Effector memory CD4-positive, alpha-beta T cell (primary cell): ENCODE measurements around the gene BNIP5.

Source experiments
- DNase-seq, 3 donors: peaks; one replicate each; pipeline ENCODE4 v3.0.0-alpha.2; 2020
- H3K27ac ChIP-seq: 2 replicates; pipeline ENCODE4 v1.7.0; 2013; ENCODE audit warnings: mild to moderate bottlenecking, low read length, moderate library complexity; ENCODE audit not compliant: insufficient read depth, poor library complexity, severe bottlenecking
- H3K27me3 ChIP-seq: replicated peaks from 2 replicates; pipeline ENCODE4 v1.7.0; 2013; ENCODE audit warnings: mild to moderate bottlenecking, low read length; ENCODE audit not compliant: insufficient read depth, control insufficient read depth, poor library complexity, severe bottlenecking
- H3K36me3 ChIP-seq: 2 replicates; pipeline ENCODE4 v1.7.0; 2013; ENCODE audit warnings: mild to moderate bottlenecking, low read length, moderate library complexity; ENCODE audit not compliant: control insufficient read depth, insufficient read depth
- H3K4me1 ChIP-seq: 2 replicates; pipeline ENCODE4 v1.7.0; 2013; ENCODE audit warnings: low read length, mild to moderate bottlenecking; ENCODE audit not compliant: control insufficient read depth, insufficient read depth, poor library complexity, severe bottlenecking
- H3K4me3 ChIP-seq: 2 replicates; pipeline ENCODE4 v1.7.0; 2013; ENCODE audit warnings: low read length, low read depth, mild to moderate bottlenecking; ENCODE audit not compliant: insufficient read depth, poor library complexity, severe bottlenecking
- H3K9me3 ChIP-seq: 2 replicates; pipeline ENCODE4 v1.7.0; 2013; ENCODE audit warnings: mild to moderate bottlenecking, low read length, moderate library complexity; ENCODE audit not compliant: control insufficient read depth

Gene BNIP5

DNA sequence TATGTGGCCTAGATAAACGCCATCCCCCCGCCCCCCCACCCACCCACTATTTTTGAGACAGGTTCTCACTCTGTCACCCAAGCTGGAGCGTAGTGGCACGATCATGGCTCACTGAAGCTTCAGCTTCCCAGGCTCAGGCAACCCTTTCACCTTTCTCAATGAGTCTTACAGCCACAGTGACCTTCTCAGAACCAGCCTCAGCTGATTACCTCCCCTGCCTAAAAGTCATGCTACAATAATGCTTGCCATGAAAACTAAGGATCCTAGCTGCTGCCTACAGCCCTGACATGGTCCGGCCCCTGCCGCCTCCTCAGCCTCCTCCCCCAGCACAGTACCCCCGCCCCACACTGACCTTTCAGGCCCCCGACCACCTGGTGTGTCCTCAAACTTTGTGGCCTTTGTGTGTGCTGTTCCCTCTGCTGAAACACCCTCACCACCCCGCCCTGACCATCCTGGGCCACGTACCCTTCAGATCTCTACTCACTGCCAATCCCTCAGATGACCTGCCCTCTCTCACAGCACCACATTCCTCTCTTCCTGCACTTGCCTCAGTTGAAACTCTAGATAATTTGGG lies 35.5 kb downstream of the BNIP5 start:
- Histone ChIP-seq H3K36me3 (no peaks in the 10 kb centered on the region), H3K27me3 (no peaks in the 10 kb centered on the region), H3K4me3 (no peak overlapping the region), H3K27ac (no peak overlapping the region), H3K4me1 (no peaks in the 10 kb centered on the region), H3K9me3 (no peaks in the 10 kb centered on the region)
- no peak for DNase-seq

DNA sequence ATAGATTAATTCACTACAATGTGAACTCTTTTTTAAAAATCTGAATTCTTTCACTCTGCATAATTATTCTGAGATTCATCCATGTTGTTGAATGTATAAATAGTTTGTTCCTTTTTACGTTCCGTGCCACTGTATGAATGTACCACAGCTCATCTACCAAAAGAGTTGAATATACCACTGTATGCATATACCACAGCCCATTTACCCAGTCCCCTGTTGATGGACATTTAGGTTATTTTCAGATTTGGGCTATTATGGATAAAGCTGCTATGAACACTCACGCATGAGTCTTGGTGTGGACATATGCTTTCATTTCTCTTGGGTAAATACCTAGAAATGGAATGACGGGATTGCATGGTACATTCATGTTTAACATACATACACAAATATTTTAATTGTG lies 38.7 kb downstream of the BNIP5 start:
- DNase-seq, result no peak
- no peak overlapping the region for H3K27ac ChIP-seq
- no peaks in the 10 kb centered on the region for H3K9me3 ChIP-seq
- H3K36me3 ChIP-seq, result no peaks in the 10 kb centered on the region
- no peak overlapping the region for H3K4me3 ChIP-seq
- H3K4me1 ChIP-seq, result no peaks in the 10 kb centered on the region
- no peaks in the 10 kb centered on the region for H3K27me3 ChIP-seq

DNA sequence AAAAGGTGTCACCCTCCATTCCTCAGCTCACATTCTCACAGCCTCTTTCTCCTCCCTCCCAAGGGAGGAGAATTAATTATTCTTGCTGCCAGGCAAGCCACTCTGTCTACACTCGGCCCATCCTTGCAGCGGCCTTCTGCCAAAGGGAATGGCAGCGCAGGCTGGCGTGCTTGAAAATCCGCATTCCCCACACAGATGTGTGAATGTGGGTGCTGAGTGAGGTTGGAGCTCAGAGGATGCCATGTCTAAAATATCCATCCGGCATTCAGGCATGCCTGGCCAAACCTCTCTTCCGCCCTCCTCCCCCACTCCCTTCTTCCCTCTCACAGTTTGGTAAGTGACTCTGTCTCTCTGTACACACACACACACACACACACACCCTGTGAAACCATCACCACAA lies 39.2 kb downstream of the BNIP5 start:
- H3K27ac ChIP-seq, result no peak overlapping the region
- DNase-seq, result no peak
- no peaks in the 10 kb centered on the region for H3K9me3 ChIP-seq
- H3K4me3 ChIP-seq, result no peak overlapping the region
- H3K27me3 ChIP-seq, result no peaks in the 10 kb centered on the region
- no peaks in the 10 kb centered on the region for H3K36me3 ChIP-seq
- no peaks in the 10 kb centered on the region for H3K4me1 ChIP-seq

DNA sequence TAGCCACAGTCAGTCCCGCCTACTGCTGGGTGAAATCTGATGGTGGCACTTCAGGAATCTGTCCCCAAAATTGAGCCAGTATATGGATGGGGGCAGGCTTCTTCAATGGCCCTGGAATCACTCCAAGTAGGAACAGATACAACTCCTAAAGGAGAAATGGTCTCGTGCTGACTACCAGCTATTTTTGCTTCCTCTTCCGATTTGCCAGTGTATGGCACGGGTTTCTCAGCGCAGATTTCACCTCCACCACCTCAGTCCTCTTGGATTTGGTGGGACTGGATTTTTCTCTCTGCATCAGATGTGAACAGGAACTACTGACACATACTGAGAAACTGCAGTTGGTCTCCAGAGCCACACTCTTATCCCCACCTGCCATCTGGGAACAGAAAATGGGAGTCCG lies 39.6 kb downstream of the BNIP5 start:
- Histone ChIP-seq H3K9me3 (no peaks in the 10 kb centered on the region), H3K27ac (no peak overlapping the region), H3K36me3 (no peaks in the 10 kb centered on the region), H3K27me3 (no peaks in the 10 kb centered on the region), H3K4me1 (no peaks in the 10 kb centered on the region), H3K4me3 (no peak overlapping the region)
- no peak for DNase-seq

DNA sequence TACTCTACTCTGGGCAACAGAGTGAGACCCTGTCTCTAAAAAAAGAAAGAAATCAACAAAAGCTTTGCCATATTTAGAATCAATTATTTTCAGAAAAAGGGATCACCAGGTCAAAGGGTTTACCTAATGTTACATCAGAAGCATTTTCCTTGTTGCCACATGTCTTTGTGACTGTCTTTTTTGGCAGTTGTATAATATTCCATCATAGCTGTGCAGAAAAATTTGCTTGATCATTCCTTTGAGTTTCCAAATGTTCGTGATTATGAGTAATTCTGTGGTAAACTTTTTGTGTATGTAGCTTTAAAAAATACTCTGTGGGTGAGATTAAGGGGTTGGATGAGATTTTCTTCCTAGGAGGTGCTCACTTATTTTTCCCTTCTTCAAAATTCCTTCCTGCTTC lies 40.4 kb downstream of the BNIP5 start:
- Histone ChIP-seq H3K4me3 (no peak overlapping the region), H3K27me3 (no peaks in the 10 kb centered on the region), H3K27ac (no peak overlapping the region), H3K4me1 (no peaks in the 10 kb centered on the region), H3K9me3 (no peaks in the 10 kb centered on the region), H3K36me3 (no peaks in the 10 kb centered on the region)
- no peak for DNase-seq

DNA sequence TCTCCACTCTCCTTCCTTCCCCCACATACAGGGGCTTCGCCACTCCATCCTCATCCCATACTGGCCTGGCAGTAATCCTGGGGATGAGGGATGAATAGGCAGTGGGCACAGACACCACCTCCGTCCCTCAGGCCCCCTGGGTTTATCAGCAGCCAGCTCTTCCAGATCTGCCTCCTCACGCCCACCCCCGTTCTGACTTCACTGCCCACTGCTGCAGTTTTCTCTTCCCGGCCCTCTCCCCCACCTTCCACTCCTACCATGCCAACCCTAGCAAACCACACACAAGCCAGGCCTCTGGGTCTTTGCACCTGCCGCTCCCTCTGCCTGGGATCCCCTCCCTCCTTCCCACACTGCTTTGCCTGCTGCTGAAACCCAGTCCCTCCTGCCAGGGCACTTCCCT lies 44.5 kb downstream of the BNIP5 start:
- DNase-seq, result no peak
- Histone ChIP-seq H3K4me1 (peaks cover 4% of the 10 kb centered on the region), H3K27ac (no peak overlapping the region), H3K36me3 (no peaks in the 10 kb centered on the region), H3K9me3 (no peaks in the 10 kb centered on the region), H3K27me3 (no peaks in the 10 kb centered on the region), H3K4me3 (no peak overlapping the region)

DNA sequence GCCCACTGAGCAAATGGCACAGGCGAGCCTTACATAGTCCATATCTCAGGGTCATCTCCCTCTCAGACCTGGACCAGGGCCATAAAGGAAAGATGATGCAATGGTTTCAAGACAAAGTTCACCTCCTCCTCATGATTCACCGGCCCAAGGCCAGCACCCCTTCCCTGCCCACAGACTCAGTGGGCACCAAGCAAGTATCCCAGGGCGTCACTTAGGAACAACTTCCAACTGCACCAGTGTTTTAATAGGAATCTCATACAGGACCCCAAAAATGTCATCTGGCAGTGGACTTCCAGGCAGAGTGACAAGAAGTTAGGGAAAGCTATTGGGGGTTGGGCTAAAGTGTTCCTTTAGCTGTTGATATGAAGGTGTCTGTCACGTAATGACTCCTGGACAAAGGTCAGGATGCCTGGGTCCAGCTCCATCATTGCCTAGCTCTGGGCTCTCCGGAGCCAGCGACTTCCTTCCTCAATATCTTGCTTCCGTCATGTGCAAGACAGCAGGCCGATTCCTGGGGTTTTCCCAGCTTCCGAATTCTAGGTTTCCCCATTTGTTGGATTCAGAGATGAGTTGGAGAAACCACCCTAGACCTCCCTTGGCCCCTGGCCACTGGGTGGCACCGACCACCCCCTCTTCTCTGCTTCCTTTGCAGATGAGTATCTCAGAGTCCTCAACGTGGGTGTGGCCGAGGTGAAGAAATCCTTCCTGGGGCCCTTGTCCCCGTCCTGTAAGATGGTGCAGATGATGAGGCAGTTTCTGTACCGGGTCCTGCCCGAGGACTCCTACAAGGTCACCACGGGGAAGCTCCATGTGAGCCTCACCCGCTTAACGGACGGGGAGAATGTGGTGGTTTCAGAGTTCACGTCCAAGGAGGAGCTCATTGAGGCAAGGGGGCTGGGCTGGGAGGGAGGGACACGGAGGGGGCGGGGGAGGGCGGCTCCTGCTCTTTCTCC lies 45.7 kb downstream of the BNIP5 start:
- H3K36me3 ChIP-seq, result no peaks in the 10 kb centered on the region
- H3K4me3 ChIP-seq, result no peak overlapping the region
- peaks cover 4% of the 10 kb centered on the region for H3K4me1 ChIP-seq
- H3K27me3 ChIP-seq, result no peaks in the 10 kb centered on the region
- H3K27ac ChIP-seq, result no peak overlapping the region
- H3K9me3 ChIP-seq, result no peaks in the 10 kb centered on the region
- no peak for DNase-seq

DNA sequence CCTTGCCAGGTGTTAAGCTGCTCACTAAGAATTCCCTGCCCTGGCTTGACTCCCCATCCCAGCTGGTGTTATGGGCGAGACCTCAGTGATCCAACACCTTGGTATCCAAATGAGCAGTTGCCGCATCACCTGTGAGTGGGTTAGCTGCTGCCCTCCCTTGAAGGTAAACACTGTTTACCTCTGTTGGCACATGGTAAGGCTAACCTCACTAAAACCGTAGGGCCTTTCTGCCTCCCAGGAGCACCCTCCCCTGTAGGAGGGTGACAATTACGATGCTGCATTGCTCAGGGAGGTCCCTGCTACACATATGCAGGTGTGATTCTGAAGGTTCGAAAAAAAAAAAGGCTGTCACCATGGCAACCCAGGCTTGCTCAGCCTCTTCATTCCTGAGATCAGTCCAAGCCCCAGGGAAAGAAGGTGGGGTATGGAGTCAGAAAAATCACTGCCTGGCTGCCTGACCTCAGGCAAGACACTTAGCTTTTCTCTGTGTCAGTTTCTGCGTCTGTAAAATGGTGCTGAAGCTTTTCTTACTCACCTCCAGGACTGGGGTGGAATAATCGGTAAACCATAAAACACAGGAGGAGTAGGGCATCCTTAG lies 47.3 kb downstream of the BNIP5 start:
- Histone ChIP-seq H3K4me1 (peaks cover 4% of the 10 kb centered on the region), H3K27me3 (peaks cover 3% of the 10 kb centered on the region), H3K27ac (no peak overlapping the region), H3K9me3 (no peaks in the 10 kb centered on the region), H3K36me3 (no peaks in the 10 kb centered on the region), H3K4me3 (no peak overlapping the region)
- no peak for DNase-seq

DNA sequence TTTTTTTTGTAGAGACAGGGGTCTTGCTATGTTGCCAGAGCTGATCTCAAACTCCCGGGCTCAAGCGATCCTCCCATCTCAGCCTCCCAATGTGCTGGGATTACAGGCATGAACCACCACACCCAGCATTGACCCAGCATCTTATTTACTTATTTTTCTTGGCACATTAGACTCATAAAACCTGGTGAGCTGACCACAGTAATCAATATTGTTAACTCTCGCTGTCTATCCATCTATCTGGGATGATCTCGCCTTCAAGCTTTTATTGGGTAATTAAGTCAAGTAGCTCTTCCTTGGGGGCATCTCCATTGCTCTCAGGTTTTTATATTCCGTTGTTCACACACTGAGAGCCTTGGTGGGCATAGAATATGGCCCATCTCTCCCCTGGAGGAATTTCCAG lies 49.8 kb downstream of the BNIP5 start:
- Histone ChIP-seq H3K9me3 (no peaks in the 10 kb centered on the region), H3K4me1 (peaks cover 4% of the 10 kb centered on the region), H3K27ac (no peak overlapping the region), H3K27me3 (peaks cover 3% of the 10 kb centered on the region), H3K4me3 (no peak overlapping the region), H3K36me3 (no peaks in the 10 kb centered on the region)
- DNase-seq, result no peak

DNA sequence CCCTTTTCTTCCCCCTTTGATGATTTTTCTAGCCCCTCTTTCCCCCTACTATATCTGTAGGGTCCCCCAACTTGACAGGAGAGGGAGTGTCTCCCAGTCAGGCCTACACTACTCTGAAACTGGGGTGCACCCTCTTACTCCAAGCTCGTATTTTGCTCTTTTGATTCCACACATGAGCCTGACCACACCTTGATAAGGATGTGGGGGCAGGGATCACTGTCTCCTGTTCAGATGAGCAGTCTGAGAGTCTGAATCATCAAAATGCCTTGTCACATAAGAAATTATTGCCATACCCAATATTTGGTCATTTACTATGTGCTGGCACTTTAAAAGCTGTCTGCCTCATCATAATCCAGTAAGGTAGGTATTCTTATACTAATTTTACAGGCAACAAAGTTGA lies 50.9 kb downstream of the BNIP5 start:
- no peaks in the 10 kb centered on the region for H3K36me3 ChIP-seq
- no peak for DNase-seq
- H3K9me3 ChIP-seq, result no peaks in the 10 kb centered on the region
- H3K27me3 ChIP-seq, result peaks cover 3% of the 10 kb centered on the region
- H3K4me1 ChIP-seq, result peaks cover 4% of the 10 kb centered on the region
- no peak overlapping the region for H3K27ac ChIP-seq
- no peak overlapping the region for H3K4me3 ChIP-seq
